RPMI8226 (cell line): ENCODE data around the gene SIRT7.

Experiments used
- DNase-seq: peaks from one replicate; pipeline ENCODE4 v3.0.0-alpha.2; 2015

Gene SIRT7

DNA sequence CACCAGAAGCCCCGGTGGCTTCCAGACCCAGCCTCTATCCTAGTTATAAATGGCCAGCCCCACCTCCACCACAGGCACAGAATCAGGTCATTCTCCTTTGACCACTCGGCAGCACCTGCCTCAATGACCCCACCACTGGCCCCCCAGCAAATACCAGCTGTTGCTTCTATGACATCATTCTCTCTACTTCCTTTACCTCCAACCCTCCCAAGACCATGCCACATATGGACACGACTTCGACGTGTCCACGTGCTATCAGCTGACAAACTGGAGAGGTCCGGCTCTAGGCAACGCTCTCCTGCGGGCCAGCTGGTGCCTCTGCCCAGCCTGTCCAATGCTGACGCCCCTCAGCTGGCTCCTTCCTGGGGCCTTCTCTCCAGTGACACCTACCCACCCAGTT, 32.5 kb downstream of the SIRT7 start:
- DNase-seq, result no peak

DNA sequence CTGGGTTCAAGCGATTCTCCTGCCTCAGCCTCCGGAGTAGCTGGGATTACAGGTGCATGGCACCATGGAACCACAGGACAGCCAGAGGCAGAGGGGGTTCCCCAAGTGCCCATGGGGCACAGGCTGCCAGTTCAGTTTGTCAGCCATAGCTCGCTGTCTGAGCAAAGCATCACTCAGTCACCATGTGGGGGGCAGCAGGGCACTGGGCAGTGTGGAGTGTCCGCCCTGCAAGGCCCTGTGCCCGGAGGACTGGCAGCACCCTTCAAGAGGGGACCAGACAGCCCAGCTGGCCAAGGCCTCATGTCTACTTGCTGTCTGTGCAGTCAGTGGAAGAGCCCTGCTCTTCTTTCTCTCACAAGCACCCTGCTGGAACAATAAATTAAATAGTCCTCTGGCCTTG, 33.0 kb downstream of the SIRT7 start:
- no peak for DNase-seq

DNA sequence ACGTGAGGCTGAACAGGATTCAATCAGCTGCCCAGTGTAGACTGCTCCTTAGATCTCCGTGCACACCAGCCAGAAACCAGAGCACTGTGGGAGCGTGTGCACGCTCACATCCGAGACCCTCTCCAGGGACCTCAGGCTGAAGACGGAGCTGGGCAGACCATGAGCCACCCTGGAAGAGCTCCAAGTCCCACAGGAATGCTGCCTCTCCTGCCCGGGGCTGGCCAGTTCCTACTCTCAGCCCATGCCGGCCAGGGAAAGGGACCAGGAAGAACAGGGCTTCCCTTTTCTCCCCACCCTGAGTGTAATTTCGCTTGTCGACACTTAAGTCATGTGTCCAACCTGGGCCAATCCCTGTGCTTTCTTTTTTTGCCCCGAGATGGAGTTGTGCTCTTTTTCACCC, 33.5 kb downstream of the SIRT7 start:
- DNase-seq, result no peak

DNA sequence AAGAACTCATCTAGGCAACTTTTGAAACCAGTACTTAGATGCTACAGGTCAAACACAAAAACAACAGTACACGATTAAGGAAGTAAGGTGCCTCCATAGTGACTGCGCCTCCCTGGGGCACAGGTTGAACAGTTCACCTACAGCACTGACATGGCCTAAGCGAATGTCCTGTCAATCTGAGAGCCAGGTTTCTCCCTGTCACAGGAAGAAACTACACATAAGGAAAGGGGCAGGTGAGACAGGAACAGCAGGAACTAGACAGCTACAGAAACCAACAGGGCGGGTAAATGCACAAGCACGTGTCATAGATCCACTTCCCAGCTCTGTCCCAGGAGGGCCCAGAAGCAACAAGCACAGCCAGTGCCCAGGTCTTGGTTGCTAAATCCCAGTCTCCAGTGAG, 38.9 kb downstream of the SIRT7 start:
- no peak for DNase-seq

DNA sequence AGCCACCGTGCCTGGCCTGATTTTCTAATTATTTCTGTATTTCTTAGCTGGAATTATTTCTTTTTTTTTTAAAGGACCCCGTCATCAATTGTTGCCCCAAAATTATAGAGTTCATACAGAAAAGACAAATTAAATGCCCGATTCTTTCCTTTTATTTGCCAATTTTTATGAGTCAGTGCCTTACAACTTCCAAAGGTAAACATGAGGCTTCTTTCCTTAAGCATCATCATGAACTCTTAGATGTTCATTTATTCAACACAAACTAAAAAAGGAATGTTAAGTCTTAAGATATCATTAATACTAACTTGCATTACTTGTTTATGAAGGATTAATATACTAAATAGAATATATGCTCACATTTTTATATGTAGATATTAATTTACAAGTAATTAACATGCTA, 39.7 kb downstream of the SIRT7 start:
- no peak for DNase-seq

DNA sequence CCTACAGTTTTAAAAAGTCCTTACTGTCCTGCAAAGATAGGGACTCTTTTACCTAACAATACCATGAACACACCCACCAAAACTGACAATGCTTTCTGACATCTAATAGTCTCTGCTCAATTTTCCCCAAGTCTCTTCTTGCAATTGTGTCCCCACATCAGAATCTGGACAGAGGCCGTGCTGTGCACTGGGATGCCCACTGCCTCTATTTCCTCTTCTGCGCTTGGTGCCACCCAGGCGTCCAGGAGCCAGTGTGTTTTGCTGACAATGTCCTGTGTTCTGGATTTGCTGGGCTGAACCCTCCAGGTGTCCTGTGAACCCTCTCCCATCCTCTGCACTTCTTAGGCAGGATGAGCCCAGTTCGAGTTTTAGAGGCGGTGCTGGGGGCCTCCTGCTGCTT, 40.4 kb downstream of the SIRT7 start:
- DNase-seq, result no peak

DNA sequence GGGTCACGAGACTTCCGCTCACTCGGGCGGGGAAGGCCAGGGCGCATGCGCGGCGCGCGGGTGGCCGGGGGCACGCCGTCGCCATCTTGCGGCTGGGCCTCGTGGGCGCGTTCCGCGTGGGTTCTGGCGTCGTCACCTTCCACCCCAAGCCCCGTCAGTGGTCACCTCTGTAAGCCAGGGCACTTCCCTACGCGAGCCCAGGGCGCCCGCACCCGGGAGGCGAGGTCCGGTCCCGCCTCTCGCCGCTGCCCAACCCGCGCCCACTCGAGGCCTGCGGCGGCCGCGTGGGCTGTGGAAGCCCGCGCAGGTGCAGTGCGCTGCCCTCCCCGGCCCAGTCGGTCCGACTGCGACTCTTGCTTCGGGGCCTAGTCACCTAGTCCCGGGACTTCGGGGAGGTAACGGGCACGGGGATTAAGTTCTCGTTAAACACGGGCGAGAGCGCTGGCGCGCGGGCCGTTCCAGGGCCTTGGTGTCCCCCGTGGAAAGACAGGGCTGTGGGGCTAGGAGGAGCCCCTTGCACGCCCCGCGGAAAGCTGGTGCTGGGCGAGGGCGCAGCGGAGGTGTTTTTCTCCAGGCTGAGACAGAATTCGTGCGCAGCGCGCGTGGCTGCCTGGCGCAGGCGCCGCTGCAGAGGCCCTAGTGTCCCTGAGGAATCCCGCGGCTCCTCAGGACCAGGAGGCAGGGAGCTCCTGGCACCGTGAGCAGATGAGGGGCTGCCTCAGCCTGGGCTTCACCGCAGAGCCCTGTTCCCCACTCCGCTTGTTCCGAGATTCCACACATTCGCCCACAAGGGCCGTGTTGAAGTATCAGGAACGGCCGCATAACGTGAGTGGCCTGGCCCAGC, 46.4 kb downstream of the SIRT7 start:
- DNase-seq, result peak; percentile 94

DNA sequence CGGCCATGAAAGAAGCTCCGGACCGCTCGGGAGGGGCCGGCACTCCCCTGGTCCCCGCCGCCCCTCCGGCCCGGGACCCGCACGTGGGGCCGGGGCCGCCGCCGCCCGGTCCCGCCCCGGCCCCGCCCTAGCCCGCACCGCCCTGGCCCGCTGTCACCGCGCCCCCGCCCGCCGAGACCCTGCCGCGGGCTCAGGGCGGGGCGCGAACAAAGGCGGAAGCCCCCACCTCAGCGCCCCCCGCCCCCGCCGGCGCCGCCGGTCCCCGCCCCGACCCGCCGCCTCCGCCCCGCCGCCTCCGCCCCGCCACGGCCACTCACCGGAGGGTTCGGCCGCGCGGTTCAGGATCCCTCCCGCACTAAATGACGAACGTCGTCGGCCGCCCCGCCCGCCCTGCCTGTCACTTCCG, 47.0 kb downstream of the SIRT7 start, which contains the start of gene ARHGDIA:
Gene ARHGDIA, minus strand, starts transcription at position 357 of the 406 bp plus-strand sequence. CDS start 1,407 bp downstream, outside the sequence.
- no peak for DNase-seq

DNA sequence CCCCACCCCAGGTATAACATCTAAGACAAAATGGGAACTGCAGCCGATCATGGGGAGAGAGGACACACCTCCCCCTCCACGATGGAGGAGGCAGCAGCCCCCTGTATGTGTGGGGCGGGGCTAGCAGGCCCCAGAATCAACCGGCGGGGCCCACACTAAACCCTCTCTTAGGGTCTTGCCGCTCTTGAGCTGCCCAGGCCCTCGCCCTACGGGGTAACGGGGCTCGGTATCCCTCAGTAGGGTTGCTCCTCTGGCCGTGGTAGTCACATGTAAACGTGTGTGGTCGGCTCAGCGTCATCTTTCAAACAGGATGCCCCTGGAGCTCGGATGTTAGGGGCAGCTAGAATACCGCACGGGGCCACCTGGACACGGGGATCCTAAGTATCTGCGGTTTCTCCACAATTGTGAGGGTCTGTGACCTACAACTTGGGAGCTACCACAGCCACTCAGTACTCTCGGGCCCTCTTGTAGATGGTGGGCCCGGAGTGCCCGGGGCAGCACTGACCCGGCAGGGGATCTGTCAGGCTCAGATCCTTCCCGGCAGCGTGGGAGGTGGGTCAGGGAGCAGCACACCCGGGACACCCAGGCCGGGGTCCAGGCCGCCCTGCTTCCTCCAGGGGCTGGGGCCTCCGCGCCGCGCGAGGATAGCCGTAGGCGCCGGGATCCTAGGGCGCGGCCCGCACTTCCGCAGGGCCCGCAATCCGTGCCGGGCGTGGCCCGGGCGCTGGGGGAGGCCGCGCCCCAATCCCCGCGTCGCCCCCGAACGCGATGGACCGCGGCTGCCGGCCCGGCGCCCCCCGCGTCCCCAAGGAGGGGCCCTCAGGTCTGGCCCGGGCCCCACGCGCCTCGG, 47.6 kb downstream of the SIRT7 start:
- DNase-seq, result peak; percentile 57

DNA sequence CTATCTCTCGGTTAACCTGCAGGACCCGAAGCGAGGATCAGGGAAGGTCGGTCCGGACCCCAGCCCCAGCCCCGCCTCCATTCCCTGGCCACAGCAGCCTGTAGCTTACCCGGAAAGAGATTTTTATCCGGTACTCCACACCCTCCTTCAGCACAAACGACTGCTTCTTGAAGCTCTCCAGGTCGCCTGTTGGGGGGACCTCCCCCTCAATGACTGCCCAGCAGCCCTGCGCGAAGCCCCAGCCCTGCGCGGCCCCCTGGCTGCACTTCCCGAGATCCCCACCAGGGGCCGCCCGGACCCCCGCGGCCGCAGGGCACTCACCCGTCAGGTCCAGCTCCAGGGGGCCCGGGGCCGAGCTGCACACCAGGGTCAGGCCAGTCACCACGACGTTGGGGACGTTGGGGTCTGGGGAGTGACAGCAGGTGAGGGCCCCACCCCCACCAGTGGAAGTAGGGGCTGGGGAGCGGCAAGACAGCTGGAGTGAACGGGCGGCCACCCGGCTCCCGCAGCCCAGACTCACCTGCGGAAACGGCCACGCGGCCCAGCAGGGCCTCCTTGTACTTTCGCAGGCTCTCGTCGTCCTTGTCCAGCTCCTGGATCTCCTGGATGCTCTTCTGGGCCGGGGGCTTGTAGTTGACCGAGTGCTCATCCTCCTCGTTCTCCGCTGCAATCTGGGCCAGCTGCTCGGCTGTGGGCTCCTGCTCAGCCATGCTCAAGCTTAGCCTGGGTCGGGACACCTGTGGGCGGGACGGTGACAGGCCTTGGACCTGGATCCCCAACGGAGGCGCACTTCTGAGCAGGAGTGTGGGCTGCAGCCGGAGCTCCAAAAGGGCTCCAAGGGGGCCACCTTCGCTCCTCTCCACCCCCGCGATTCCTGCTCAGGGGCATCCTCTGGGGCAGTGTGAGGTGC, 48.5 kb downstream of the SIRT7 start:
- peak; percentile 45 for DNase-seq

DNA sequence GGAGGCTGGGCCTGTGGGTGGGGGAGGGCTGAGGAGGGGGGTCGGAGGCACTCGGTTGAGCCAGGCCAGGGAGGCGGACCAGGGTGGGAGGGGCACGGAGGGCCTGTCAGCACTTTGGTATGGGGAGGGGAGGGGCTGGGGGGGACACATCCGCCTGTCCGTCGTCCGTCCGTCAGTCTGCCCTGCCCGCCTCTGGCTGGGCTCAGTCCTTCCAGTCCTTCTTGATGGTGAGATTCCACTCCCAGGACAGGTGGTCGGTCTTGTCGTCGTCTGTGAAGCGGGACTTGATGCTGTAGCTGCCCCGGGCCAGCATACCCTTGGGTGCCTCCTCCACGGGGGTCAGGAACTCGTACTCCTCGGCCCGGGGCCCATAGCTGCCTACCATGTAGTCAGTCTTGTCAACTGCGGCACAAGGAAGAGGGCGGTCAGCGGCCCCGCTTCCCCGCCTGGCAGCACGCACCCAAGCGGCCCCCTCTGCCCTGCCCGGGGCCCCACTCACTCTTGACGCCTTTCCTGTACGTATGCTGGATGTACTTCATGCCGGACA, 49.2 kb downstream of the SIRT7 start:
- peak; percentile 47 for DNase-seq

DNA sequence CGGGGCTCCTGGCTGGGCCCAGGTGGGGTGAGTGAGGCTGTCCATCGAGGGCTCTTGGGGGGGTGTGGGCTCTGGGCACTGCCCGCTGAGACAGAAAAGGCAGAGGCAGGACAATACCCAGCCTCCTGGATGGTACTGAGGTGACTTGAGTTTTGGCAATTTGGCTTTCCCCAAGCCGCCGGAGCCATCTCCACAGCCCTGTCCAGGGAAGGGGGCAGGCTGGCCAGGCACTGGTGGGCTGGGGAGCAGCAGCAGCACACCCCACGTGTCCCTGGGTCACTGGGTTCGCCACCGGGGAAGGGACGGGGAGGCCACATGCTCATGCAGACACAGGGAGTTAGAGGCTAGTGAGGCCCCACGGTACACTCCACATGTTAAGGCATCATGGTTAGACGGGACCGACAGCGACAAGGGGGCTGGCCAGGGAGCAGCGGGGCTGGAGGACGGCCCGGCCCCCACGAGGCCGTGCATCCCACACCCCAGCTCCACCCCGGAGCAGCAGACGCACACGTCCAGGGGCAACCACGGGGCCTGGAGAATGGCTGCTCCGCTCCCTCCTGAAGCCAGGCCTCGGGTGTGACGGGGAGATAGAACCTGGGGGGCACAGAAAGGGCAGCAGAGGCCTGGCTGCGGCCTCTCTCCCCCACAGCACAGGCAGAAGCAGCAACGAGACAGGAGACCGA, 49.8 kb downstream of the SIRT7 start:
- peak; percentile 43 for DNase-seq

DNA sequence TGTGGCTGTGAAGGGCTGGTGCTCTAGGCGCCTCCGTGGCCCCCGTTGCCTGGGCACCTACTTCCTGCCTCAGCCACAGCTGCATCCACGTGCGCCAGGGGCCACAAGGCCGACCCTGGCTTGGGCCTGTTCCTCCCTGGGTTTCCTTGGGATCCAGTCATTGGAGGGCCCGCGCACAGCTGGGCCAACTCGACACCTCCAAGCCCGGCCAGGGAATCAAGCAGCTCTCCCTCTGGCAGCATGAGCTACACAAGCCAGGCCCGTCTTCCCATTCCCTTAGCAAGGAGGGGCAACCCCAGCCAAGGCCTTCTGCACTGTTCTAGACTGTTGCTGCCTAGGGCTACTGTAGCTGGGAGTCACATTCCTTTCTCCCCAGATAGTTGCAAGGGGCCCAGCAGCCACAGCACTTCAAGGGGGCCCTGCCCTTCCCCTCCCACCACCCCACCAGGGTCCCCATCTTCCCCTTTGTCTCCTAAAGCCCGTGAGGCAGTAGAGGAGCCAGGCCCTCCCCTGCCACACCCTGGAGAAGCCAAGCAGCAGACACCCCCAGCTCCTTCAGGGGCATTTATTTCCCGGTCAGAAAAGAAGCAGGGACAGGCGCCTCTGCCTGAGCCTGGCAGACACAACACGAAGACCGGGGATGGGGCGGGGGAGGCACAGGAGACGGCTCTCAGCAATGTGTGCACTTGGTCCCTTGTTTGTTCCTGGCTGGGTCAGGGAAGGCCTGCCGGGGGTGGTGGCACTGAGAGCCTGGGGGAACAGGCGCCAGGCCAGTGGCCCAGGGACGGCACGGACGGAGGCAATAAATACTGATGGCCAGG, 50.6 kb downstream of the SIRT7 start:
- peak; percentile 43 for DNase-seq

DNA sequence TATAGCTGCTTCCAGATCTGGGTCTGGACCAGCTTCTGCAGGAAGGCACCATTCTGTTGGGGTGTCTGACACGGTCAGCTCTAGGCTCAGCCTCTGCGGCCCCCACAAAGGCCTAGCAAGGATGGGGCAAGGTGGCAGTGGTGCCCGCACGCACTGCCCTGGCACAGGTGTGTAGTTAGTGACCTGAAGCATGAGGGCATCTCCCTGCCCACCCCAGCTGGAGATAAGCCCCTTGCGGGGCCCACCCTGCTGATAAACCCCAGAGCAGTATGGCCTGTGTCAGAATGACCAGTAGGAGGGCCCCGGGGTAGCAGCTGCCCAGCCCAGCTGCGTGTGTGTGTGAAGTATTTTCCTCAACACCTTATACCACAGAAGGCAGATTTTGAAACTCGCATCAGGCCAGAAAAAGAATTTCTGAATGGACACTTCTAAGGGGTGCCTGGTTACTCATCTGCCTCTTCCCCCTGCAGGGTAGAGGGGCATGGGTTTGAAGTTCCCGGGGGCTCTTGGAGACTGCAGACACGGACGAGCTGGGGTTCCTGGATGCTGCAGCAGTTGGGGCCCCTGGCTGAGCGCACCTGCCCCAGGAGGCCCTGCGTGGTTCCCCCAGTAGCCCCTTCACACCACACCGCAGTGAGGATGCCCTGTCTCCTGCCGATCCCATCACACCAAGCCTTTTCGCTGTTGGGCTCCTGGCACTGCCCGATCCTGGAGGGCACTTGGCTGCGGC, 51.4 kb downstream of the SIRT7 start:
- DNase-seq, result no peak

DNA sequence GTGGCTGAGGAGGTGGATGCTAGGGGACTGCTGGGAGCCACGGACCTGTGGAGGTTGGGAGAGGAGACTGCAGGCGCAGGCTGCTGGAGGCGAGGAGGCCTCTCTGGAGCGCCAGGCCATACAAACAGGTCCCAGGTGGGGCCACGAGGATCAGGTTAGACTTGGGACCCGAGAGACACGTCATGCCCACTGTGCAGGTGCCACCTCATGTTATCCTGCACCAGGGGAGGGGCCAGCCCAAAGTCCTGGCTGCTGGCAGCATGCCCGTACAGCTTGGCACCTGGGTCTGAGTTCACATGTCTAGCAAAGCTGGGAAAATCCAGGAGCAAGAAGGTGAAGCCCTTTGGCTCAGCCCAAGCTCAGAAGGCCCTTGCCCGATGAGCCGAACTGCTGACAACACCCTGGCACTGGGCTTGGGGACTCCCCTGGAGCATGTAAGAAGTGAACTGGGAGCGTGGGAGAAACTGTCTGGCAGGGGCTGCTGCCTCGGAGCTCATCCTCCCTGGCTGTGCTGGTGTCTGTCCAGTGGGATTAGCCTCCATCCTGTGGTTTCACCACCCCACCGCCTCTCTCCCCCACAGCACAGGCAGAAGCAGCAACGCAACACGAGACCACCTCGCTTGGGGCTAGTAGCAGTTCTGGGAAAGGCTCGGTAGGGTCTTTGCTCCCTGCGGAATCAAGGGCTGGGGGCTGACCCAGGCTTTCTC, 52.1 kb downstream of the SIRT7 start:
- peak; percentile 90 for DNase-seq

DNA sequence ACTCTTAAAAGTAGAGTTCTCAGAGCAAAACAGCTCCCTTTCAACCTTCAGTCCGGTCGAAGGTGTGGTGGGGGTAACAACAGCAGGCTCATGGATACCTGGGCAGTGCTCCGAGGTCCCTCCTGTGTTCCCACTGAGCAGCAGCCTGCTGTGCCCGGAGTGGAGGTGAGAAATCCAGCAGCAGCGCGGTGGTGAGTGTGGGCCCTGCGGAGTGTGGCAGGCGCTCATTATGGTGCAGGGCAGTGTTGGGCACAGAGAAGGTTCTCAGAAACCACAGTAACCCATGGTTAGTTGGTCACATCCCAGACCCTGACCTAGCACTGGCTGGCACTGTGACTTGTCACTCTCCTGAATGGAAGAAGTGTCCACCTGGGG, 52.6 kb downstream of the SIRT7 start:
- no peak for DNase-seq

DNA sequence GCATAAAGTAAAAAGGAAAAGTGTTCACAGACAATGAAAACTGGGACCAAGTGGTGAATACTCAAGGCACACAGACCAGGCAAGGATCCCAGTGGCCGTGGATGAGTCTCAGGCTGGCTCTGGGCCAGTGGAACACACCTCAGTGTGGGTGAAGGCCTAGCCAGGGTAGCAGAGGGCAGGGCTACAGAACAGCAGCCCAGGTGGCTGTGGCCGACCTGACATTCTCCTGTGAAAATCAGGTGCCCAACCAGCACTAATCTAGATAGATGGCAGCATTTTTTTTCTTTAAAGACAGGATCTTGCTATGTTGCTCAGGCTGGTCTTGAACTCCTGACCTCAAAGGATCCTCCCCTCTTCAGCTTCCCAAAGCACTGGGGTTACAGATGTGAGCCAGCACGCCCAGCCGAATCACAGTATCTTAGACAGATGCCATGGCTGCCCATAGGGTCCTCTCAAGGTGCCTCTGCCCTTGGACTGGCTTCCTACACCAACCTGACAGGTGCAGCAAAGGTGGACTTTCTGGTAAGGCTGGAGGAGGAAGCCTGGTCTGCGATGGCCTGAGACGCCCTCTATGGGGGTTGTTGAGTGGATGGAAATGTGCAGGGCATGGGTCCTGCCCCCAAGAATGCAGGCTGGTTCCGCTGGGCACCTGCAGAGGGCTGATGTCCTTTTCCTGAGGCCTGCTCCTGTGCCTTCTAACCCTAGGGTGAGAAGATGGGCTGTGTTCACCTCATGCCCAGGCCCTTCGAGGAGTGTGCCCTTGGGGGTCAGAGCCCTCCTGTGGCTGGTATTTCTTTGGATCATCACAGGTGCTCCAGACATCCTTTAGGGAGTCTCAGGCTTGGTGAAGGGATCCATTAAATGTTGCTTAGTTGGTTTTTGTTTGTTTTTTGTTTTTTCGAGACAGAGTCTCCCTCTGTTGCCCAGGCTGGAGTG, 53.9 kb downstream of the SIRT7 start:
- peak; percentile 55 for DNase-seq

DNA sequence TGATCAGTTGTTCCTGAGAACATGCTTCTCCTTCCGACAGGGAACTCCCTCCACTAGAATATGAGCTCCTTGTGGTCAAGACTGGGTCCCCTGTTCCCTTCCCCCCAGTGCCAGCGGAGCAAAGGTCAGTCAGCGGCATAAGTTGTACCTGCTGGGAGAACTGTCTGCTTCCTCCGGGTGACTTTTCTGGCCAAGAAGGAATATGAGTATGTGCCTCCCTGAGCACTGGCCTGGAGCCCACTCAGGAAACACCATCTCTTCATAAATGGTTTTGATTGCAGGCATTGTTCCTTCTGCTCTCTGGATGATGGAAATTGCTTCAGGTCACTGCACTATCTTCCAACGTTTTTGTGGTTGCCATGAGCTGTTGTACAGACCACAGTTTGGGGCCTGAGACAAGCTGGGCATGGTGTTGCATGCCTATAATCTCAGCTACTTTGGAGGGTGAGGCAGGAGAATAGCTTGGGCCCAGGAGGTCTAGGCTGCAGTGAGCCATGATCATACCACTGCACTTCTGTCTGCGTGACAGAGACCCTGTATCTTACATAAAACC, 54.8 kb downstream of the SIRT7 start:
- DNase-seq, result no peak
